DLD1 (cell line): Measurements from ENCODE around the gene MED13.

Source experiments
- in situ Hi-C: cut with HindIII; loops from 2 replicates; pipeline ENCODE4 v1.10.0; 2017; ENCODE audit warnings: low sequenced_read_pairs

Gene MED13

GRCh38 chr17:62064791-62065563, at the start of gene MED13:
Gene MED13, minus strand, starts transcription at chr17:62065278. Its CDS starts 73 bp downstream, at chr17:62065205.
- in situ Hi-C loops = no loop called here

GRCh38 chr17:62112229-62112628, 47.2 kb upstream of the MED13 start:
- in situ Hi-C loops = no loop called here

GRCh38 chr17:62111562-62112171, 46.6 kb upstream of the MED13 start:
- in situ Hi-C loops = no loop called here

- in situ Hi-C loops = no loop called here
Observed at GRCh38 chr17:62110923-62111484, 45.9 kb upstream of the MED13 start.

GRCh38 chr17:62109924-62110323, 44.8 kb upstream of the MED13 start:
- in situ Hi-C loops = no loop called here

- in situ Hi-C loops = no loop called here
Observed at GRCh38 chr17:62109378-62109902, 44.4 kb upstream of the MED13 start.

- in situ Hi-C loops = no loop called here
Observed at GRCh38 chr17:62105861-62106260, 40.8 kb upstream of the MED13 start.

- in situ Hi-C loops = no loop called here
Observed at GRCh38 chr17:62105357-62105756, 40.3 kb upstream of the MED13 start.

GRCh38 chr17:62101515-62101914, 36.4 kb upstream of the MED13 start:
- in situ Hi-C loops = no loop called here

GRCh38 chr17:62101090-62101489, 36.0 kb upstream of the MED13 start:
- in situ Hi-C loops = no loop called here

GRCh38 chr17:62100055-62100454, 35.0 kb upstream of the MED13 start:
- in situ Hi-C loops = no loop called here

- in situ Hi-C loops = no loop called here
Observed at GRCh38 chr17:62099532-62099931, 34.5 kb upstream of the MED13 start.

GRCh38 chr17:62098623-62099231, 33.6 kb upstream of the MED13 start:
- in situ Hi-C loops = no loop called here

- in situ Hi-C loops = no loop called here
Observed at GRCh38 chr17:62096401-62096670, 31.3 kb upstream of the MED13 start.

- in situ Hi-C loops = no loop called here
Observed at GRCh38 chr17:62094175-62094574, 29.1 kb upstream of the MED13 start.

- in situ Hi-C loops = no loop called here
Observed at GRCh38 chr17:62093188-62094155, 28.4 kb upstream of the MED13 start.

- in situ Hi-C loops = no loop called here
Observed at GRCh38 chr17:62092784-62093183, 27.7 kb upstream of the MED13 start.

GRCh38 chr17:62091804-62092203, 26.7 kb upstream of the MED13 start:
- in situ Hi-C loops = no loop called here

GRCh38 chr17:62090868-62091267, 25.8 kb upstream of the MED13 start:
- in situ Hi-C loops = no loop called here

- in situ Hi-C loops = no loop called here
Observed at GRCh38 chr17:62090021-62090824, 25.1 kb upstream of the MED13 start.
